NCI-H2107 (cell line): ENCODE results near the gene CCN6.
A peak's percentile ranks its signal among the peaks of the same experiment; 100 is the strongest.
"Not testable (repeated sequence)": the region's sequence is repeated elsewhere in the genome, so short reads cannot be mapped to it uniquely, and the experiment has no call there.

Experiments used
- DNase-seq: peaks from one replicate; lab custom pipeline; 2025; lab: John Stamatoyannopoulos, UW

Gene CCN6

DNA sequence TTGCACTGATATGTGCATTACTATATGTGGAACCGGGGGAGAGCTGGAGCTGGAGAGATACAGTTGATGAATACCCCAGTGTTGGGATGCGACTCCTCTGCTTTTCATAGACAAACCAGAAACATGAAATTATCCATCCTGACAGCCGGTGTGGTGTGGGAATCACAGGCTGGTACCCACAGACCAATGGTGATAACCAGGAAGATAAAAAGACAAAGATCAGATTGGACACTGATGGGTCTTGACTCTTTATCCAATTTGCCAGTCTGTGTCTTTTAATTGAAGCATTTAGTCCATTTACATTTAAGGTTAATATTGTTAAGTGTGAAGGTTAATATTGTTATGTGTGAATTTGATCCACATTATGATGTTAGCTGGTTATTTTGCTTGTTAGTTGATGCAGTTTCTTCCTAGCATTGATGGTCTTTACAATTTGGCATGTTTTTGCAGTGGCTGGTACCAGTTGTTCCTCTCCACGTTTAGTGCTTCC is 2.6 kb upstream of the CCN6 start:
- DNase-seq = not testable (repeated sequence)

DNA sequence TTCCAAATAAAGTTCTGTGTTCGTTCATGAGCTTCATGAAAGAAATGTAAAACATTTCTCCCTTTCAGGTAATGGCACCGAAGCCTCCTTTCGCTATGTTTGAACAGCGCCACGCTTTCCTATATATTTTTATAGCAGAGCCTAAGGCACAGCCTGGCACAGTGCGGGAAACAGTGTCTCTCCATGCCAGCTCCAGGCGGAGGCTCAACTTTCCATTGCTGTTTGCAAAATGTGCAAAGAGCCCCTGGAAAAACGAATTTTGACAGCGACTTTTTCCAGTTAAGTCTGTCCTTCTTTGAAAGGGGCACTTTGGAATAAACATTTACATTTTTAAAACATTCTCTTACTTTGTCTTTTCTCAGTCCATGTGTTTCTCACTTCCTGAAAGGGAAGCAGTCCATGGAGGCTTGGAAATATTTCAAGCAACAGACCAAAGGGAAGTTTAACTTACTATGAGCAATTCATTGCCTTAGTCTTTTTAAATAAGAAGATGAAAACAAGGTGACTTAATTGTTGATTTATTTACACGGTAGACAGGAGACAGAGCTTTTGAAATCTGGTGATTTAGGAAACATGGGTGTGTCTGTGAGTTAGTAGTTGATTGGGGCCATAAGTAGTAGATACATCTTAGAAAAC is 769 bp downstream of the CCN6 start:
- no peak for DNase-seq

DNA sequence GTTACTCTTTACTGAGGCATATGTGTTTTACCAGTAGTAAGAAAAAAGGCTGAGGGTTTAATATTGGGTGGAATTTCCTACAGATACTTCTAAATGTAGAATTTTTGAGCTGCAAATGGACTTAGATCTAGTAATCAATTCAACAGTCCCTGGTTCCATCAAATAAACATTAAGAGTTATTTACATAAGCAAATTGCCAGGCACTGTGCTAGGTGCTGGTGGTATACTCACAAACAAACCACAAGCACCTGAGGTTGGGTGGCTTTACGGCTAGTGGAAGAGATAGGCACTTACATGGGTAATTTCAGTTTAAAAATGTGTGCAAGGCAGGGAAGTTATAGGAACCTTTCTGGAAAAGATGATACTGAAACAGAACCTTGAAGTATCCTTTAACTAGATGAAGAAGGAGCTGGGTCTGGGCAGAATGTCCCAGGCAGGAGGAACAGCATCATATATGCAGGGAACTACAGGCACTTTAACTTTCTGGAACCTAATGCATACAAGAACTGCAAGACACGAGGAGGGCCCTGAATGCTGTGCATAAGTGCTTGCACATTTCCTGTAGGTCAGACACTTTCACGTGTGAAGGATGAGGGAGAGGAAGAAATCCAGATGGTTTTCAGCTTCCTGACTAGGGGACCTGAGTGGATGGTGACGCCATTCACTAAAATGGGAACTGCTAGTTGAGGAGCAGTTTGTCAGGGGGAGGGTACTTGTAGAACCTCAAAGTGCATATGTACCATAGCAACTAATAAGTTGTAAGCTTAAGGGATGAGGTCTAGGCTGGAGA is 4.5 kb downstream of the CCN6 start:
- no peak for DNase-seq

DNA sequence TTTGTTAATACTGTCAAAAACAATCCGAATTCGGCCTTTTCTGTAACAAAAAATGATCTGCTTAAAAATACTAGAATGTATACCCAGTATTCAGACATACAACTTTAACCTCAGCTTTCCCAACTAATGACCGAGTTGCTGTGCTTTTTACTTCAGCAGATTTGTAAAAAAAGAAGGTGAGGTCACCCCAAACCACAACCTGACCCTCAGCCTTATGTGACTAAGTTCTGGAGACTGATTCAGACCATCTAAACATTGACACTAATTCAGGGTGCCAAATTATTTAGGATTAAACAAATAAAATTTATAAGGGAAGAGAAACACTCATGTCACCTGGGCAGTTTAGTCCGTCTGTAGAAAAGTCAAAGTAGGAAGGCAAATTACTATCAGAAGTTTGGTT is 7.7 kb downstream of the CCN6 start:
- DNase-seq = no peak

DNA sequence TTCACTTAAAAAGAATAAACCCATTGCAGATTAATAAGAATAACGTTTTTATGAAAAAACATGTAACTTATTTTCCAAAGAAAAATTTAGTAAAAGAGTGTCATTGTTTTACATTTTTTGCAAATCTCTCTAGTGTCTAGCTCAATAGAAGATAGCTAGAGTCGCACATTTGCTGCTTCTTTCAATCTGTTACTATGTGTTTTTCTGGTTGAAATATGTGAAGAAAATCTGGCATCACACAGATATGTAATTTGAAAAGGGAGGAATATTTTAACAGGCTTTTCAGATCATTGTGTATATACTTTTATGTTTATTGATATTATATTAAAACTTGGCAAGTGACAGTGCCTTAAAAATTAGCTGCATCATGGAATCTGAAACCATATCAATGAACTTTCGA is 9.1 kb downstream of the CCN6 start:
- DNase-seq = no peak

DNA sequence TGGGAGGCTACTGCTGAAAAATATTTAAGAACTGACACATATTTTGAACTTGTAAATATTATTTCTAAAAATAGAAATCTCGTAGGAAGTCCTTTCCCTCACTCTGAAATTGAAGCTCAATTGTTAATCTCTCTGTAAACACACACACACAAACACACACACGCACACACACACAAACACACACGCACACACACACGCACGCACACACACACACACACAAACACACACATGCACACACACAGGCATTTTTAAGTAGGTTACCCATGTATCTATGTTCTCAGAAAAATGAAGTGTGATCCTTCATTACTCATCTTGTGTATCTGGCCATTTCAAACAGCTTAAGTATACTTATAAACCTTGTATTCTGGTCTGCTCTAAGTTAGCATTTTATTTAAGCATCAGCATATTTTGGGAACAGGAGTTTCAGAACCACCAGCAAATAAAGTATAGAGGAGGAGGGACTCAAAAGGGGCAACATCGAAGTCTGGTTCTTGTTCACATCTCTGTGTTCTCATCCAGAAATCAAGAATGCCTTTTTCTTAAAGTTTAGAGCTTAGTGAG is 11.6 kb downstream of the CCN6 start:
- no peak for DNase-seq

DNA sequence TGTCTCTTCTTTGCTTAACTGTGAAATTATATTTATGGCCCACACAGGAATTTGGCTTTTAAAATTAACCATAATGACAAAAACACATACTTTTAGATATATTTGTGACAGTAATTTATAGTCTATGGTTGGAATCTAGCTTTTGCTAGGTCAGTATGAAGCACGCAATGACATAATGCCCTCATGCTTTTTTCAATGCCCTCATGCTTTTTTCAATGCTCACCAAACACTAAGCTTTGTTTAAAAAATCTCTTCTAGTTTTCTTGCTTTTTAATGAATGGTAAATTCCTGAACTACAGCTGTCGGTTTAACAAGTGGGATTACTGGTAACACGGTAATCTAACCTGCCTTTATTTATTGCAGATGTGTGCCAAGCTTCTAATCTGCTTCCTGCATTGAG is 12.7 kb downstream of the CCN6 start:
- no peak for DNase-seq

DNA sequence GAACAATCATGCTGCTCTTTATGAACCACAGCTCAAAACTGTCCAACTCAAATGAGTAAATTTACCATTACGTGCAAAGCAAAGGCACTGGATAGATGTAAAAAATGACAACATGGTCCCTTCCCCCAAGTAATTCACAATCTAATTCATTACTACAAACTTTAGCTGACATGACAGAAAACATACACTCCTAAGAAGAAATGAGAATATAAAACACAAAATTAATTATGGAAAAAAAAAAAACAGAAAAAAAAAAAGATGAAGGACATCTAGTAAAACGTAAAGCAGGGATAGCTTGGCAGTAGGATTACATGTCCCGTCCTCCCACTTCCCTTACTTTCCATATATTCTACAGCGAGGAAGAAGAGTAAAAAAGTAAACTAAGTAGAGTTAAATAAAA is 27.7 kb downstream of the CCN6 start:
- DNase-seq = no peak

DNA sequence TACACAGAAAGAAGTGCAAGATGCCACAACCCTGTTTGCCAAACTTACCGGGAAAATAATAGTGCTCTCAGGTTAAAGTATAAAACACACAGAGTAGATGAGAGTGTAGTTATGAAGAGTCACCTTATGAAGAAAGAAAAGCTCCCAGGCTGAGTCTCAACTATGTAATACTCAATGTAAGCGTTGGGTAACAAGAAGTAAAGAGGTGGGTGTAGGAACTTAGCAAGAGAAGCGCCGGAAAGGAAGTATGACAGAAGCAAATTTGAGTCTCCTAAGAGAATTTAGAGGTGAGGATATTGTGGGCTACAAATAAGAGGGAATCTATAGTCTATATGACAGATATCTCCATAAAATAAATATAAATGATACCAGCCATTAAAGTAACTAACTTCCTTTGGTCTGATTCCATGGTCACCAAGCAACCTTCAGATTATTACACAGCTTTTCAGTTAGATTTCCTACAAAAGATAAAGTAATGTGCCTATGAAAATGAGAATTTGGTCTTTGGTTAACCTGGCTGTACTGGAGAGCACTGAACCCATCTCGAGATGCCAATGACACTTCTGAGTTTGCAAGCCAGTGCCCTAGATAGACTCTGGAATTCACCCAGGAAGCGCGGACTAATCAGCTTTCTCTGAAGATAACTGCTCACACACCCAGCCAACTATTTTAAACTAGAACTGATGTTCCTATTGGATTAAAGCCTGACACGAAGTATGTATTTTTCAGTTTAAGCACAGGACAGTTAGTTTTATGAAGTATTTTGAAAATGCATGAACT is 31.6 kb downstream of the CCN6 start:
- no peak for DNase-seq

DNA sequence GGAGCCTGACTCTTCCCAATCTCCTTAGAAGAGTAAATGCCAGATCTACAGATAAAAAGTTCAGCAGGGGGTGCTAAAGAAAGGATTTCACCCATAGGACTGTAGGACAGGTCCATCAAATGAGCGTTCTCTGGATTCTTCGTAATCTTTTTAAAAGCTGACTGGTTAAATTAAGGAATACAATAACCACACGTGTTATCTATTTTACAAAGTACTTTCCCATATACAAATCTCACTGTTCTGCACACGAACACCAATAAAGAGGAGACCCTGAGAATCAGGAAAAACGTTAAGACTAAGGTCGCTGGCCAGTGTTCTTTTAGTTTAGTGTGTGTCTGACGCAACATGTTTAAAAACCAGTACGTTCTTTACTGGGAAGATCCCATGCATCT is 32.8 kb downstream of the CCN6 start:
- no peak for DNase-seq

DNA sequence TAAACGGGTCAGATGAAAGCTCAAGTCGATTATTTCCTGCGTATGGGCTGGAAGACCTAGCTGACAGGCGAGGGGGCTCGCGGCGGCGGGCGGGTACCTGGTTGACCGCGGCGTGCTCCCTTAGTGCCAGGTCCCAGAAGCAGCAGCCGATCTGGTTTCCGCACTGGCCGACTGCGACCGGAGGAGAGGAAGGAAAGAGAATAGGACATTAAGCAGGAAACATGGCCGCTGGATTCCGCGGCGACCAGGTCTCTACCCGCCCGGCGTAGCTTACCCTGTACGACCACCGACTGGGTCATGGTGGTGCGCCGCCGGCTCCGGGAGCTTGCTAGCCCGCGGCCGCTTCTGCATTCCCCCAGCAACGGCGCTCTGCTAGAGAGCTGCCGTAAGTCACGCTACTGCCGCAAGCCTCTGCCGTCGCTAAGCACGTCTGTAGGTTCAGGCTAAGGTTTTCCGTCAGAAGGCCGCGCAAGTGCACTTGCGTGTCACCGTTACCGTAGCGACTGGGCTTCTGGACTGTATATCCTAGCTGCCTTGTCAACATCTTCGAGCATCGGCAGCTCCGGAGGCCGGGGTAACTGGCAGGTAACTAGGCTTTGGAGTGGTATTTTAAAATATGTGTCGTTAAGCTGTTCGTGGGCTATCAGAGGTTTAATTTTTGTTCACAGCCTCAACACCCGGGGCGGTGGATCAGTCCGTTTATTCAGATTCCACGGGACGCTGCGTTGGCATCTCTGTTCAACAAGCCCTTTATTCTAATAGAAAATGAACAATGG is 33.4 kb downstream of the CCN6 start, which contains the start of the genes FAM229B and TUBE1:
Gene FAM229B, plus strand, starts transcription at position 456 of the 776 bp plus-strand sequence. CDS start 11,693 bp downstream, outside the sequence.
Gene TUBE1, minus strand, starts transcription at position 347 of the 776 bp plus-strand sequence. Its CDS starts 48 bp downstream, at position 299.
- peak; percentile 85 for DNase-seq

DNA sequence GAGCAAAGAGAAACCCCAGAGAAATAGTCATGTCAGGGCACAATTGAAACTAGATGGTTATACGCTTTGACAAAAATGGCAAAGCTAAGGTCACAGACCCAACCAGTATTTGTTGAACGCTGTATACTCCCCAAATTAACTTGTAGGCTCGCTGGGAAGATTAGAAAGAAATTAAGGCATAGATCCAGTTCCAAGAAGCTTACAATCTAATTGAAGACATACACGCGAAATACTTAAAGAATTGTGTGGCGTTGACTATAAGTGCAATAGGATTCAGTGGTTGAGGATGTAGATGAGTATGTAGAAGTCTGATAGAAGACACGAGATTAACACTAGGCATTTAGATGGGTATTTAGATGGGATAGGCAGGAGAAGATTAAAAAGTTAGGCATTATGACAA is 34.0 kb downstream of the CCN6 start:
- DNase-seq = no peak

DNA sequence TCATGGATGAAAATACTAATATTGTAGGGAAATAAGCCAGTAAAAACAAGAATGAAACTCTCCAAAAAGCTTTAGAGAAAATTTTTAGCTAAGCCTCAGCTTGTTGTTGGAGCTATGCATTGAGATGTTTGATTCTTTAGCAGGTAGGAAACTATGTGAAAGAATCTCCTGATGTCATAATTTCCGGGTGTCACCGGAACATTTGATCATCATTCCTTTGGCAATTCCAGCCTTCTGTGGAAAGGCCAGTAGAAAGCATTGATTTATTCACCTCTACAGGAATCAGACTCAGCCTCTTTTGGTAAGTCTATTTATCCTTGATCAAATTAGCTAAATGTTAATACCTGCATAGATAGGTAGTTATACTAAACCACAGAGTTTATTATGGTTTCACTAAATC is 43.0 kb downstream of the CCN6 start:
- DNase-seq = no peak

DNA sequence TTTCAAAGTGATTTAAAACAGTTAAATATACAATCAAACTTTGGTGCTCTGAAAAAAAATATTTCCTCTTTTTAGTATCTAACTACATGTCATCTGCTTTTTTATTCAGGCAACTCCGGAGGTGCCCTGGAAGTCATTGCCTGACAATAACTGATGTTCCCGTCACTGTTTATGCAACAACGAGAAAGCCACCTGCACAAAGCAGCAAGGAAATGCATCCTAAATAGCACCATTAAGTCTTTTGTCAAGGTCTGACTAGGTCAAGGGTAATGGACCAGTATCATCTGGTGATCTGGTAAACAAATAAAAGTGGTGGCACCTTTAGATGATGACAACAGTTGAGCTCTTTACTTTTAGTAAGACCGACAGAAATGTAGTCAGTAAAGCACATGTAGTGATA is 46.7 kb downstream of the CCN6 start:
- no peak for DNase-seq

DNA sequence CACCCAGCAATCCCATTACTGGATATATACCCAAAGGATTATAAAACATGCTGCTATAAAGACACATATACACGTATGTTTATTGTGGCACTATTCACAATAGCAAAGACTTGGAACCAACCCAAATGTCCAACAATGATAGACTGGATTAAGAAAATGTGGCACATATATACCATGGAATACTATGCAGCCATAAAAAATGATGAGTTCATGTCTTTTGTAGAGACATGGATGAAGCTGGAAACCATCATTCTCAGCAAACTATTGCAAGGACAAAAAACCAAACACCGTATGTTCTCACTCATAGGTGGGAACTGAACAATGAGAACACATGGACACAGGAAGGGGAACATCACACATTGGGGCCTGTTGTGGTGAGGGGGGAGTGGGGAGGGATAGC is 52.1 kb downstream of the CCN6 start:
- not testable (repeated sequence) for DNase-seq

DNA sequence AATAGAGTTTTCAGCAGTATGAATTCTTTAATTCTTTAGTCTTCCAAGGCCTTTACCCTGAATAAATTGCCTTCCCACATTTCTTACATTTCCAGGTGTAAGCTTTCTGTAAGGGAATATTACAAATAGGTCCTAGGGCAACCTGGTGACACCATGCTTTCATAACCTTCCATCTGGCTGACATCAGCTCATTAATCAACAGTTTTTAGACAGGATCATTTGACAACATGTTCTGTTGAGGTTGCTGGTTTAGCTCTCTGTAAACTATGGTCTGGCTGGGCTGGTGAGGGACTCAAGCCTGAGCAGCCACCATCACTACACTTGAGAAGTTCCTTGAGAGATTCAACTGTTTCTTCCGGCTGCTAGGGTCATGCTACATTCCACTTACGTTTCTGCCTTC is 52.7 kb downstream of the CCN6 start:
- DNase-seq = no peak

DNA sequence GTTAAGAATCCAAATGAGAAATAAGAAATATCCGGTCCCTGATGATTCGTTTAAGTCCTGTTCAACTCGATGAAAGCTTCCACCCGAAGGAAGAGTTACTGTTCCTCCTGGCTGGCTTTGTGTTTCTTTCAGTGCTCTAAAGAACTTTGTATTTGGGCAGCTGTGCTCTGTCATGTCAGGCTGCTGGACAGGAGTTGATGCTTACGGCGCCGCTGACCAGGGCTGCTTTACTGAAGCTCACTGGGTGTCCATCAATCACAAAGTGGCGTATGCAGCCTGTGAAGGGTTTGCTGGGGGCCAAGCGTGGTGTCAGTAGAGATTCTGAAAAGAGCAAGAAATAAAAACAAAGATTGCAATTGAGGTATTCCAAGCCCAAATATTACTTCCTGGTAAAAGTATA is 55.4 kb downstream of the CCN6 start:
- no peak for DNase-seq

DNA sequence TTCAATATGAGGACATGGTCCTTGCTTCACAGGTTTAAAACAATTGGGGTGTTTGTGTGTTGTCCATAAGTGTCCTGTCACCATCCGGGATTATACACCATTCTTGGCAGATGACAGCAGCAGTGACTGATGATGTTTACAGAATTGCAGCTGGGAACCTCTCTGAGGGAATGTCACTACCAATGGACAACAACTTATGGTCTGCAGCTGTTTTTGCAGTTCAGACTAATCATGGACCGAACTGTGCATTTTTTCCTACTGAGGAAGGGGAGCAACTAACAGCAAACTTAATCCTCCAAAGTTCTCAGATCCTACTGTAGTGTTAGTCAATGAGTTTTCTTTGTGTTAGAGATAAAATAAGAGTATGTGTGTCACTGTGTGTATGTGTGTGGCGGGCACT is 59.5 kb downstream of the CCN6 start:
- DNase-seq = no peak

DNA sequence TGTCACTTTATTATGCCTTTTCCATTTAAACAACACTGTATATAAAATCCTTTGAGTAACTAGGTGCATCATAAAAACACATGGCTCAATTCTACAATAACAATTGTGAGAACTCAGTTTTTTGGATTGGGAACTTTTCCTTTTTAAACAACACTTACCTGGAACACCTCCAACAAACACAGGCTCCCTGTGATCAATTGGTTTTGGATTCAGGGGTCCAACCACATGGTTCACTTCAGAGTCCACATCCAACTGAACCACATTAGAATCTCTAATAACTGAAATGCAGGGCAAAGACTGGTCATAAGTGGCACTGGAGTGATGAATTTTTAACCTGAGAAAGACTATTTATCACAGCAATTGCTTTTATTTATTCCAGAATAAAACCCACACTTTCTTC is 60.0 kb downstream of the CCN6 start:
- no peak for DNase-seq

DNA sequence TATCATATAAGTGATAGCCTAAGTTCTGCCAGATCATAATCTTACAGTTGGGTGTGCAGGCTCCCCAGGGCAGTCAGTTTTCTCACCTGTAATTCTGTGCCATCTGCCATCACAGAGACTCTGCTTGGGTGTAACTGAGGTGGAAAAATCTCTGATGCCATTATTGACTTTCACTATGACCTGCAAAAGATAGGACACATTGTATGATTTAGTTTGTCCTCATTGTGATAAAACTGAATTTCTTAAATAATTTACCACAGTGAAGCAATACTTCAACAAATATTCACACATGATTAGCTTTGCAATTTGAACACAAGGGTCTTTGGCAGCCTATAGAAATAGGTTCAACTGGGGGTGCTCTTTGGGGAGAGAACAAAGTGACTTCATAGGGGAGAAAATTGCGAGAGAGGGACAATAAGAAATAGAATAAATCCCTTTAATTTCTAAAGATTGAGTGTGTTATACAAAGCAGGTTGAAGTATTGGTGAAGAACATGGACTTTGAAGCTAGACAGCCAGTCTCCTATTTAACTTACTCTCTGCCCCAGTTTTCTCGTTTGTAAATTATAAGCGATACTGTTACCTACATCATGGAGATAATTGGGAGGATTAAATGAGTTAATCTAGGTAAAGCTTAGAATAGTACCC is 60.8 kb downstream of the CCN6 start:
- no peak for DNase-seq

DNA sequence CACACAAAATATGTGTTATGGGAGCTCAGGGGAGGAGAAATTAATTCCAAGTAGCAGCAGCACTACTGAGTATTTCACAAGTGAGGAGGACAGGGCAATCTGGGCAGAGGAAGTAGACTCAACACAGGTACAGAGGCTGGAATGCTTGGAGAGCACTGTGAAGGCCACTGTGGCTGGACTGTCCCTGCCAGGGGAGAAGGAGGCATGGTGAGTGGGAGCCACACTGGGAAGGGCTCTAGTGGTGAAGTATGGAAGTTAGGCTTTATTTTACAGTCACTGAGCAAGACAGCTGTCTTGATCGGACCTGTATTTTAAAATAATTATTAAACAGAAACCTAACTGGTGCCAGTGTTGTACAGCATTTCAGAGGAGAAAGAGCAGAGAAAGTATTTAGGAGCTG is 62.3 kb downstream of the CCN6 start:
- no peak for DNase-seq
